ENCODE measurements around the gene RIMKLB. TPM values are rescaled to one million over a fixed set of nuclear protein-coding genes. Genes with fewer than 3 reads are reported as not detected.
A peak's percentile ranks its signal among the peaks of the same experiment; 100 is the strongest.

The RIMKLB gene
- total RNA-seq, 1 experiment from 2014 or later: 87.7 TPM

- Histone ChIP-seq H3K4me1 (ENCODE audit: insufficient read depth, low read length) (no peaks in the 10 kb centered on the region), H3K23me2 (ENCODE audit: insufficient read length, low read depth, low read length, poor library complexity, severe bottlenecking) (no peaks in the 10 kb centered on the region), H3K9me3 (ENCODE audit: control insufficient read depth, low read depth, low read length) (no peaks in the 10 kb centered on the region), H2BK120ac (ENCODE audit: low read depth, low read length, poor library complexity, severe bottlenecking) (no peak overlapping the region), H3K27ac (ENCODE audit: insufficient read length, low read depth, low read length) (no peak overlapping the region), H2BK12ac (ENCODE audit: insufficient read length, low read depth, low read length) (no peak overlapping the region), H3K9ac (ENCODE audit: extremely low read depth, insufficient read length, low read length) (no peak overlapping the region), H2BK15ac (ENCODE audit: low read depth, low read length) (no peak overlapping the region), H4K5ac (ENCODE audit: insufficient read length, low read depth, low read length) (no peak overlapping the region), H3K79me1 (ENCODE audit: insufficient read depth, low read depth, low read length, poor library complexity, severe bottlenecking) (no peaks in the 10 kb centered on the region), H2AFZ (ENCODE audit: low read length) (no peak overlapping the region), H4K91ac (ENCODE audit: insufficient read length, low read depth, low read length) (no peak overlapping the region), H3K56ac (ENCODE audit: insufficient read length, low read depth, low read length) (no peak overlapping the region), H3K79me2 (ENCODE audit: insufficient read depth, low read length) (no peaks in the 10 kb centered on the region), H2BK20ac (ENCODE audit: low read depth, low read length, poor library complexity, severe bottlenecking) (no peak overlapping the region), H2AK5ac (ENCODE audit: insufficient read length, low read length) (no peak overlapping the region), H4K8ac (replicated peaks; ENCODE audit: insufficient read length, low read depth, low read length) (no peak overlapping the region), H3K23ac (ENCODE audit: insufficient read length, low read depth, low read length) (no peak overlapping the region), H3K27me3 (ENCODE audit: insufficient read depth, low read length) (no peaks in the 10 kb centered on the region), H3T11ph (ENCODE audit: low read length) (no peak overlapping the region), H3K4me2 (ENCODE audit: insufficient read depth, insufficient read length, low read length) (no peak overlapping the region), H4K20me1 (ENCODE audit: control insufficient read depth, insufficient read depth, insufficient read length) (no peaks in the 10 kb centered on the region), H3K4ac (ENCODE audit: low read depth, low read length) (no peak overlapping the region), H2BK5ac (ENCODE audit: insufficient read length, low read length) (no peak overlapping the region), H3K18ac (ENCODE audit: insufficient read length, low read depth, low read length) (no peak overlapping the region), H3K14ac (ENCODE audit: insufficient read depth, low read length) (no peak overlapping the region)
- Mint-ChIP-seq H3K4me3 (no peak overlapping the region), H3K4me1 (peaks cover 3 to 4% of the 10 kb centered on the region in 2 experiments), H3K27me3 (ENCODE audit: low read depth) (no peaks in the 10 kb centered on the region), H3K9me3 (no peaks in the 10 kb centered on the region), H3K36me3 (ENCODE audit: insufficient read depth in 1 of 3, low read depth in 3 of 3) (no peaks in the 10 kb centered on the region; a peak in 1 of 7 replicates), H3K27ac (peak overlapping the region in 1 of 3 experiments; percentile 64; a peak in 2 of 7 replicates)
- no peak for TF ChIP-seq CTCF (conservative IDR thresholded peaks at IDR 0.05)
- WGBS (ENCODE audit: extremely low coverage, insufficient read length, low lambda C conversion rate): no CpG with 5 or more reads among the region's 6 CpGs
- no peak for DNase-seq
These were observed 42.4 kb upstream of the RIMKLB start for GRCh38 chr12:8655421-8655820.

Data from H9 (cell line).